GM19452 (cell line): ENCODE data around the gene ARAF.
"Not testable (repeated sequence)": the region's sequence is repeated elsewhere in the genome, so short reads cannot be mapped to it uniquely, and the experiment has no call there.

Experiments used
- ATAC-seq: cut with Tn5 transposase; IDR thresholded peaks from one replicate; pipeline ENCODE4 v1.9.1; 2021; ENCODE audit not compliant: unreplicated experiment

The ARAF gene

DNA sequence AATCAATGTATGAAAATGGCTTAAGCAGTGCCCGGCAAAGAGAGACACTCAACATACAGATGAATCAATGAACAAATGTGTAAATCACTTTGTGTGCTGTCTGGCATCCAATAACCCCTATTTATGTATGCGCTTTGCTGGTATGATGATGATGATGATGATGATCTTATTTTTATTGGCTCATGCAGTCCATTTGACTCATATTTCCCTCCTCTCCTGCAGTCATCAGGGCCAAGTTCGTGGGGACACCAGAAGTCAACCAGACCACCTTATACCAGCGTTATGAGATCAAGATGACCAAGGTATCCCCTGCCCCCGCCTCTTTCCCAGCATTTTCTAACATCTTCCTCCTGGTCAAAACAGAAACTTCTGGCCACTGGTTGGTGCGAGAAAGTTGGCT, 23.7 kb downstream of the ARAF start:
- ATAC-seq, result no peak

DNA sequence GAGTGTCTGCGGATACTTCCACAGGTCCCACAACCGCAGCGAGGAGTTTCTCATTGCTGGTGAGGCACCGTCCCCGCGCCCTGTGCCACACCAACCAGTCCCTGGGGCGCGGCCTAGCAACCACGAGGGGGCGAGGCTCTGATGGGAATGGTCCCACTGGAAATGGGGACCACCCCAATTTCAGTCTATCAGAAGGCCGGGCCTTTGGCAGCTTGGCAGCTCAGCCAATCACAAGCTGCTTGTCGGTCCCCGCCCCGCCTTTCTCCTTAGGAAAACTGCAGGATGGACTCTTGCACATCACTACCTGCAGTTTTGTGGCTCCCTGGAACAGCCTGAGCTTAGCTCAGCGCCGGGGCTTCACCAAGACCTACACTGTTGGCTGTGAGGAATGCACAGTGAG, 24.3 kb downstream of the ARAF start:
- no peak for ATAC-seq

DNA sequence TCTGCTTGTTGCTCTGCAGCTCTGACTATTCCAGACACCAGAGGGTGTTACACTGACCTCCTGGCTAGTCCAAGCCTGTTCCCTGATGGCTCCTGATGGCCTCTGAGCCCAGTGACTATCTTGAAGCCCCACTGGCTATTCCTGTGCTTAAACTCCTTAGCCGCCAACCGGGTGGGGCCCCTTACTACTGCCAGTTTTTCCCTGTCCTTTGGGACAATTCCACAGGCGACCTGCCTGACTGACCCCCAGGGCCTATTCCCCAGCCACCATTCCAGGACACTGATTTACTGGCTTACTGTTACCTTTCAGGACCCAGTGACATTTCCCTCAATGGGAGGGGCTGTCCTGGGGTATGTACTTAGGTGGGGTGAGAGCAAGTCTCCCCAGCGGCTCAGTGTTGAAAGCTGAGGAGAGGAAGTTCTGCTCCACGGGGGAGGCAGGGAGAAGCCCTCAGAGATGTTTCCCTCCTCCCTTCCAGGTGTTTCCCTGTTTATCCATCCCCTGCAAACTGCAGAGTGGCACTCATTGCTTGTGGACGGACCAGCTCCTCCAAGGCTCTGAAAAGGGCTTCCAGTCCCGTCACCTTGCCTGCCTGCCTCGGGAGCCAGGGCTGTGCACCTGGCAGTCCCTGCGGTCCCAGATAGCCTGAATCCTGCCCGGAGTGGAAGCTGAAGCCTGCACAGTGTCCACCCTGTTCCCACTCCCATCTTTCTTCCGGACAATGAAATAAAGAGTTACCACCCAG, 25.2 kb downstream of the ARAF start:
- ATAC-seq, result no peak

DNA sequence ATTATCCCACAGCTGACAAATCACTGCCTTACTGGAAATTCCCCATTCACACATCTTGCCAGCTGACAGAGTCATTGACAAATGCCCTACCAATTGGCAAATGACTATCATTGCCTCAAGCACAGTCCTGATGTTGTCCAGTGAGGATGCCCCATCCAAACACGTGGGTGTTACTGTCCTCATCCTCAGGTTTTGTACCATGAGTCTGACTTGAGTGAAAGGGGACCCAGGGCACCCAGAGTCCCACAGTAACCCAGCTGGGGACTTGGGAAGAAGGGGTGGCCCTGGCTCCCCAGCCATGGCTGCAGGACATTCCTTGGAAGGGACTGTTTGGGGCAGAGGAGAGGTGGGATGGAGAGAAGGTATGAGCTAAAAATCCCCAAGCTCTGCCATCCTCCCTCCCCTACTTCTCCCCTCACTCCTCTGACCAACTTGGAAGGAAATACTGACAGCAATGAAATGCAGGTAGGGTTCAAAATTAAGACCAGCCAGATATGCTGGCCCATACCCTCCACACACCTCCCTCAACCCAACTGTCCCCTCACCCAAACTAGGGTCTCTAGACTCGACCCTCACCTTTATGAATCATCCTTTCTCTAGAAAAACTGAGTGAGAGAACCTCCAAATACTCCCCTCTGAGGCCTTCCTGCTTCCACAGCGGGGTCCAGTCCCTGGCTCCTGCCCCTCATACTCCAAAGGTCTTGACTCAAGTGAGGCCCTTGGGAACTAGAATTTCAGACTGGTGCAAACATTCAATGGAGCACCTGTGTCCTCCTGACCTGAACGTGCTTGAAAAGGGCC, 26.3 kb downstream of the ARAF start:
- ATAC-seq, result no peak

DNA sequence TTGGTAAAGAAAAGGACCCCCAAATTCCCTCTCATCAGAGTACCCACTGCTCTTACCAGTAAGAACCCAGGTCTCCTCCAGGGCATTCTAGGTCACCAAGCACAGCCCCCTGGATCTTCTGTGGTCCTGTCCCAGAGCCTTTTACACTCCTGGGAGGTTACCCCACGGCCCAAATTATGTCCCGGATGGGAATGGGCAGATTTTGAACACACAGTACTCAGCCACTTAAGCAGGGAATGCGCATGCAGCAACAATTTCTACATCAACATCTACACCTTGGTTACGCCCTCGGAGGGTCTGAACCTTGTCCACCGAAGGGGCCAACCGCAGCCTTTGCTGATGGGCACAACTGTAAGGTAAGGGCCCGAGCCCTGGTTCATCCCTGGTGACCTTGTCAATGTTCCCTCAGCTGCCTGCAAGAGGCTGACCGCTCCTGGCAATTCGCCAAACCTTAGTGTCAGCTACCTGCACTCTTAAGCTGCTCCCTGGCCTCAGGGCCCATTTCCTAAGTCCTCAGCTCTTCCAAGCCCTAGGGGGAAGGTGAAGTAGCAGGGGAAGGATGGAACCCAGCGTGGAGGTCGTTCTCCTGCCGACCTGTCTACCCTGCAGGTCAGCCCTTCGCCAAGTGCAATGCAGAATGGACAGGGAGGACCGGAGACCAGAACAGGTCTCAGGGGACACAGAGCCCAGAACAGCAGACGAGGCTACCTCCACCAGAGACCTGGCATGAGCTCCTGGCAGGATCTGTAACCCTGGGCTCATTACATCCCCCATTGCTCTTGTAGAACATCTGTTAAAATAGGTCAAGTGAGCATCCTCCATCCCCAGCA, 27.1 kb downstream of the ARAF start:
- no peak for ATAC-seq

DNA sequence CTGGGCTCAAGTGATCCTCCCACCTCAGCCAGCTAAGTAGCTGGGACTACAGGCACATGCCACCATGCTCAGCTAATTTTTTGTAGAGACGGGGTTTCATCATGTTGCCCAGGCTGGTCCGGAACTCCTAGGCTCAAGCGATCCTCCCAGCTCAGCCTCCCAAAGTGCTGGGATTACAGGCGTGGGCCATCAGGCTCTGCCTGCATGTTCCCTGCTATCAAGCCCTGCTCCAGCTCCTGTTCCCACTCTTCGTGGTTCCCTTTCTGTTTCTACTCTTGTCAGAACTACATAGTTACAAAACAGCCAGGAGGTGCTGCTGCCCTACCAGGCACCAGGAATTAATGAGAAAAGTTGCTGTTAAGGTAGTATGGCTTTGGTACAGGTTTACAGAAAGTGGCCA, 30.0 kb downstream of the ARAF start:
- ATAC-seq, result no peak

DNA sequence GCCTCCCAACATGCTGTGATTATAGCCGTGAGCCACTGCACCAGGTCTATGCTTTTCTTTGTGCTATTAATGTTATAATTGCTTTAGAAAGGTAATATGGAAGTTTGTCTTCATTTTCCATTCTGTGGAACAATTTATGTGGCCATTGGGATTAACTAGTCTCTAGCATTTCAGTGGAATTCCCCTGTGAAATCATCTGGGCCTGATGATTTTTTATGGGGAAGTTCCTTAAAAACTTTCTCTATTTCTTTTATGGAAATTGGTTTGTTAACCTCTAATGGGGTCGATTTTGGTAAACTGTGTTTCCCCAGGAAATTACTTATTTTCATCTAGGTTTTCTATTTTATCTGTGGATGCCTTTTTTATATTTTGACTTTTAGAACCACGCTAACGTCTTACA, 32.5 kb downstream of the ARAF start:
- ATAC-seq, result no peak

DNA sequence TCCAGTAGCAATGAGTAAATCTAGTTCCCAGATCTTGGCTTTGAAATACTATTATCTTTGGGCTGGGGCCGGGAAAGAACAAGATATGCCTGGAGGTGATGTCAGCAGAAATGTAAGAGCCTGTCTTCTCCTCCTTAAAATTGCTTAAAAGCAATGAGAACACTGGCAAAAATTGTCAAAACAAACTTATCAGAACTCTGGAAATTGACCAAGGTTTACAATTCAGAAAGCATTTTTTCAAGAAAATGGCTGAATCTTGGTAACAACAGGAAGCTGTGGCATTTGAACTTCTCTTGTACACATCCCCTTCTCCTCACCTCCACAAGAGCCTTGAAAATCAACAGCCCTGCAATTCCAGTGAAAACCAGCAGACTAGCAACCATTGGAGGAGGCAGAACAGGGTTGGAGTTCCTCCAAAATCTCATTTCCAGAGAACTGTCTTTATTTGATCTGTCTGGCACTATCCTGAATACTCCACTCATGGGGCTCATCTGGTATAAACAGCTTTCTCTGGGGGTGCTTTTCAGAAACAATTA, 34.8 kb downstream of the ARAF start:
- no peak for ATAC-seq

DNA sequence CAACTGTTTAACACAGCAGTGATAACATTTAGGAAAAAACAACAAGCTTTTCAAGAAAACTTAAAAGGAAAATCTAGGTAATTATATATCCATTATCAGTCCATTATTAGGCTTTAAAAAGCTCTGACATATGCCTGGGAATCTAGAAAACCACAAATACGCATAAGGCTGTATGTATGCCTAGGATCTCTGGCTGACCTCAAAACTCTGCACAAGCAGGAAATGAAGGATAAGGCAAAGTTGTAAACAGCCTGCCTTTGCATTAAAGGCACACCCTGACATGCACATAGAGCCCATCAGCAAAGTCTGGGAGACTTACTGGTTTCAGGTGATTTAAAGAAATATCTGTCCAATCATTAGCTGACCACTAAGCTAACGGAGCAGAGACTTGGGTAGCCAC, 35.3 kb downstream of the ARAF start:
- no peak for ATAC-seq

DNA sequence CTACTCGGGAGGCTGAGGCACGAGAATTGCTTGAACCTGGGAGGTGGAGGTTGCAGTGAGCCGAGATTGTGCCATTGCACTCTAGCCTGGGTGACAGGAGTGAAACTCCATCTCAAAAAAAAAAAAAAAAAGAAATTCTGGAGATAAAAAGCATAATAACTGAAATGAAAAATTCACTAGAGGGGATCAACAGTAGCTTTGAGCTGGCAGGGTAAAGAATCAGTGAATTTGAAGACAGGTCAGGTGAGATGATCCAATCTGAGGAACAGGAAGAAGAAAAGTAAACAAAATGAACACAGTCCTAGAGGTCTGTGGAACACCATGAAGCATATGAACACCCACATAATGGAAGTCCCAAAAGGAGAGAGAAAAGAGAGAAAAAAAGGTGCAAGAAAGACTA, 36.2 kb downstream of the ARAF start:
- ATAC-seq, result no peak

DNA sequence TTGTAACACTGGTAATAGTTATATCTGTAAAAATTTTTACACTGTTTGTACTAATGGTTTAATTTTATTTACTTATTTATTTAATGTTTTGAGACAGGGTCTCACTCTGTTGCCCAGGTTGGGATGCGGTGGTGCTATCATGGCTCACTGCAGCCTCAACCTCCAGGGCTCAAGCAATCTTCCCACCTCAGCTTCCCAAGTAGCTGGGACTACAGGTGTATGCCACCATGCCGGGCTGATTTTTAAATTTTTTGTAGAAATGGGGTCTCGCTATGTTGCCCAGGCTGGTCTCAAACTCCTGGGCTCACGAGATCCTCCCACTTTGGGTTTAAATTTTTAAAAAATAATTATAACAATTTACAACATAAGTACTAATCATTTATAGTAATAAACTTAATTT, 42.1 kb downstream of the ARAF start:
- not testable (repeated sequence) for ATAC-seq

DNA sequence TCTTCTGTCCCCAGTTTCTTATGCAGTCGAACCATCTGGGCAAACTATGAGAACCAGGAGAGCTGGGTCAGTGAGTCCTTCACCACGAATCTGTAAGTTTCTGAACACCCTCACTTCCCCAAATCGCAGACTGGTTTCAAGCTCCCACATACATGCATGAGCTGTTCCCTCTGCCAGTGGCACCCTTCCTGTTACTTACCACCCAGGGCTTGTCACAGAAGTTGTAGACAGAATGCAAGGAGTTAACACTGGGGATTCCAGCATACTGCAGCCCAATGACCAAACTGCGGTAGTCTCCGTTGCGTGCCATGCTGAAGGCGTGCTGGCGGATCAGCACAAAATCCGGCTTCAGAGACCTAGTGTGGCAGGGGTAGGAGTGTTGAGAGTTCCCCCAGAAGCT, 44.0 kb downstream of the ARAF start:
- ATAC-seq, result no peak

DNA sequence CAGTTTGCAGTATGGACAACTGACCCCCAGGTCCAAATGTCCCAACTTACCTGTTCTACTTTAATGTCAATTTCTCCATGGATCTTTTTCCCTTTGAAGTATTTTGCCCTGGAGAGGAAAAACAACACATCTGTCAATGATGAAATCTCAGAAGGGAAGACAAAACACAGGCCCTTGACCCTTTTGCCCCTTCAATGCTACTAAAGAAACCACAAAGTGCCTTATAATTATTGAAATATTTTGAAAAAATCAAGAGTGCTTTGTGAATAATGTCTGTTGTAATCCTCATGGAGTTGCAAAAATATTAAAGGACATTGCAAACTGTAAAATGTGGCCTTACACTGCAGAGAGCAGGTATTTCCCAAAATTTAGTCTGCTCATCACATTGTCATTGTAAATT, 46.1 kb downstream of the ARAF start:
- ATAC-seq, result no peak

DNA sequence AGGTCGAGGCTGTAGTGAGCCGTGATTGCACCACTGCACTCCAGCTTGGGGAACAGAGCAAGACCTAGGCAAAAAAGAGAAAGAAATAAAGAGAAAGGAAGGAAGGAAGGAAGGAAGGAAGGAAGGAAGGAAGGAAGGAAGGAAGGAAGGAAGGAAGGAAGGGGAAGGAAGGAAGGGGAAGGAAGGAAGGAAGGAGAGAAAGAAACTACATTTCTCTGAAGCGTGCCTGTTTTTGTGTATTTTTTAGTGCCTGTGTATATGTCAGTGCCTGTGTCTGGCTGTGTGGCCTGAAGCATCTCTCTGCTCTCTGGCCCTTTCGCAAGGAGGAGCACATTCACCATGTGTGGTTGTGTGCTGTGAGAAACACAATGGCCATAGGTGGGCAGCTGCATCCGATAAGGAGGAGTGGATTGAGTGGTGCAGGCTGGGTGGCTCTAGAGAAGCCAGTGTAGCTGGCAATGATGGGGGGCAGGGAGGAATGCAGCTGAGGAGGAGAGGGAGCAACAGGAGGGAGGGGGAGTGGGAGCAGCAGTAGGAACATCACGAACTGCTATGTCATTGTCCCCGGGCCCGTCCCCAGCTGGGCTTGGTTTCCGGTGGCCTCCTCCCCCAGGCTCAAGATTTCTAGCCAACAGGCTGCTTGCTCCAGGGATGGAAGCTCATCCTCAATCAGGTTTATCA, 47.3 kb downstream of the ARAF start:
- no peak for ATAC-seq

DNA sequence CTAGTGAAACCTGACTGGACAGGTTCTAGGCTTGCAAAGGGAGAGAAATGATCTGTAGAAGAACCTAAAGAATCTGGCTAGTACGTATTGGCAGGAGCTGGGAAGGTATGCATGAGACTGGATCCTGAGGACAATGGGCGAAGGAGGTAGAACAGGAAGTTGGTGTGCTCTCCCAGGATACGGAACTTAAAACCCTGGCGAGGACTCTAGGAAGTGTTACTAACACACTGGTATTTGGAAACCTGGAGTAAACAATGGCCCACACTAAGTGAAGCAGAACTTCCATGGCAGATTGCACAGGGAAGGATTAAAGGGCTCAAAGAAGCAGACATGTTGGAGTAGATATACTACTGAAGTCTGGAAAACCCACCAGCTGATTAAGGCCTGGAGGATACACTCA, 49.5 kb downstream of the ARAF start:
- ATAC-seq, result no peak

DNA sequence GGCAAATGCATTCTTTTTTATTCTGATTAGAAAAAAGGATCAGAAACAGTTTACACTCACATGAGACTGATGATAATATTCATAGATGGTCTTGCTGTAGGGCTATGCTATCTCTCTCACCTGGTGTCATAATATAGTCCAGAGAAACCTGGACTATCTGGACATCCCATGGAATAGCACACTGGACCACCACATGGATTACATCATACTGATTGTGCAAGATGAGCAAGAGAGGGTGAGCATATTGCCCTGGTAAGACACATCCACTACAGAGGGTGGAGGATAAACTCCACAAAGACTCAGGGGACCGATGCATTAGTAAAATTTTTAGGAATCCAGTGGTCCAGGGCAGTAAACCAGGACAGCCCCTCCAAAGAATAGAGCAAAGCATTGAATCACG, 50.5 kb downstream of the ARAF start:
- no peak for ATAC-seq

DNA sequence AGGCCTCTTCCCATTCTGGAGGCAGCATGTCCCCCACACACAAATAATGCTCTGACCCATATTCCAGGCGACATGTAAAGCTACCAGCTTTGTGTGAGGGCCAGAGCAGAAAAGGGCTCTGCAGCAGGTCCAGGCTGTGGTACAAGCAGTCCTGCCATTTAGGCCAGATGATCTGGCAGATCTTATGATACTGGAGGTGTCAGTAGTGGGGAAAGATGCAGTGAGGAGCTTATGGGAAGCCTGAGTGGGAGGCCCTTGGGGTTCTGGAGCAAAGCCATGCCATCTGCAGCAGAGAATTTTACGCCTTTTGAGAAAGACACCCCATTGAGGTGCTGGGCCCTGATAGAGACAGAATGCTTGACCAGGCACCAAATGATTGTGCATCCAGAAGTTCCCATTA, 50.9 kb downstream of the ARAF start:
- ATAC-seq, result no peak

DNA sequence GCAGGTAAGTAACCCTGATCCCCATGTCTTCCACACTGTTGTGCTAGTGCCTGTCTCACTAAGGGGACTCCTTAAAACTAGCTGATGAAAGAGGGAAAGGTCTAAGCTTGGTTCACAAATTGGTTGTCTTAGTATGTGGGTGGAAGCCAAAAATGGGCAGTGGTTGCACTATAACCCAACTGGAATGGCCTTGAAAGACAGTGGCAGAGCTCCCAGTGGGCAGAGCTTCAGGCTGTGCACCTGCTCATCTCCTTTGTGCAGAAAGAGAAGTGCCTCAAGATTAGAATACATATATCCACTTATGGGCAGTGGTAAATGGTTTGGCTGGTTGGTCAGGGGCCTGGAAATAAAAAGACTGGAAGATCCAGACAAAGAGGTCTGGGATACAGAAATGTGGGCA, 51.4 kb downstream of the ARAF start:
- ATAC-seq, result no peak

DNA sequence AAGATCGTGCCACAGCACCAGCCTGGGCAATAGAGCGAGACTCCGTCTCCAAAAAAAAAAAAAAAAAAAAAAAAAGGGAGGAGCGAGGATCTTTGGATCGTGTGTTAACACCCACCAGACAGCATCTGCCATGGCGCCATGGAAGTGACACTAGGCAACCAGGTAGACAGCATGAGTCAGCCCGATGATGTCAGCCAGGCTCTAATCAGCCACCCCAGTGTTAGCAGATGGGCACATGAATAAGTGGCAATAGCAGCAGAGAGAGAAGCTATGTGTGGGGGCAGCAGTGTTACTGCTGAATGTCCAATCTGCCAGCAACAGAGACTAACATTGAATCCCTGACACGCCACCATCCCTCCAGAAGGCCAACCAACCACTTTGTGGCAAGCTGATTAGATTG, 52.1 kb downstream of the ARAF start:
- no peak for ATAC-seq

DNA sequence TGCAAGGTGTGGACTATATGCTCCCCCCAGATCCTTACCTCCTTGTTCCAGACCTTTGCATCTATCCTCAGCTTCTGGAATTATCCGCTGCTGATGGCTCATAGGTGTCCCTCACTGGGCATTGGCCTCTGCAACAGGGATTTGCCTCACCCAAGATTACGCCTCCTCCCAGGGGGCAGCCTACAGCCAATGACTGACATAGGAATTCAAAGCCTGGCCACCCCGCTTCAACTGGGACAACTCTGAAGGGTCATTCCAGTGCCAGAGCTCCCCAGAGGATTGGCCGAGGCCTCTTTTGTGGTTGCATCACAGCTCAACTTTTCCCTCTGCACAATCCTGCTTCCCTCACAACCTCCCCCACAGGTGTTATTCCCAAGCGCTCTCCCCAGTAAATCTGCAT, 53.6 kb downstream of the ARAF start:
- no peak for ATAC-seq

DNA sequence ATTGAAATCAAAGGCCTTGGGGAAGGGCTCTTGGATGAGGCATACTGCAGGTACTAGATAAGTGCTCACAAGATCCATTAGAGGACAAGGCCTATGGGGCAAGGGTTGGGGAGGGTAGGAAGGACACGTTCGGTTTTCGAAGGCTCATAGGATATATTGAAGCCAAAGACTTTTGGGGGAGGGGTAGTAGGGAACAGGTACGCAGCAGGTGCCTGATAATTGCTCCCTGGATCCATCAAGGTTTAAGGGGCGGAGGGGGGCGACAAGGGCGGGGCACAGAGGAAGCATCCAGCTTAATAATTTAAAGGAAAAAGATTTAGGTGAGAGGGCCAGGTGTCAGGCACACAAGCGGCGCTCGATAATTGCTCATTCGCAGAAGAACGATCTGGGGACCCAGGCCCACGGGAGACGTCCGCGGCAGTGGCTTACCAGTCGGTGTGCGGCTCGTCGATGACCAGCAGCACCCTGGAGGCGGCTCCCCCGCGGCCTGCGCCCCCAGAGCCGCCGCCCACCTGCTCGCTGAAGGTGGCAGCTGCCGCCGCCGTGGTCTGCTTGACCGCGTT, 58.0 kb downstream of the ARAF start:
- ATAC-seq, result no peak
